NK-92 (cell line): ENCODE data around the gene B4GALT6.

Source experiments
- DNase-seq: peaks from one replicate; lab custom pipeline; 2025; ENCODE audit not compliant: unreplicated experiment; lab: John Stamatoyannopoulos, UW

B4GALT6 gene

GRCh38 chr18:31636387-31636786, 48.0 kb downstream of the B4GALT6 start:
- DNase-seq: no peak

DNA sequence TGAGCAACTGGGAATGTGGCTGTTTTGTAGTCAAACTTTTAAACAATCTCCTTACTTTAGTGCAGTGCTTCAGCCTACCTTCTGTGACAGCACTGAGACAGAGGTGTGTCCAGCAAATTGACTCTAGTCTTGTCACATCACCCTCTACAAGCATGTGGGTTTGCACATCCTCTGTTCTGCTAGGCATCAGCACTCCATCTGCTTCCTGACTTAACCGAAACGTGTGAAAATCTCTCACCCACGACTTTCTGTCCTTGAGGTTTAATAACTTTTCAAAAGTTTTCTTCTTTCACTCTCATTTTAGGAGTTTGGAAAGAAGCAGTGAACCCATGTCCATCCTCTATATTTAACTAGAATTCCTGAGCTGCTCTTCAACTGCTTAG, 50.1 kb downstream of the B4GALT6 start:
- DNase-seq: no peak

DNA sequence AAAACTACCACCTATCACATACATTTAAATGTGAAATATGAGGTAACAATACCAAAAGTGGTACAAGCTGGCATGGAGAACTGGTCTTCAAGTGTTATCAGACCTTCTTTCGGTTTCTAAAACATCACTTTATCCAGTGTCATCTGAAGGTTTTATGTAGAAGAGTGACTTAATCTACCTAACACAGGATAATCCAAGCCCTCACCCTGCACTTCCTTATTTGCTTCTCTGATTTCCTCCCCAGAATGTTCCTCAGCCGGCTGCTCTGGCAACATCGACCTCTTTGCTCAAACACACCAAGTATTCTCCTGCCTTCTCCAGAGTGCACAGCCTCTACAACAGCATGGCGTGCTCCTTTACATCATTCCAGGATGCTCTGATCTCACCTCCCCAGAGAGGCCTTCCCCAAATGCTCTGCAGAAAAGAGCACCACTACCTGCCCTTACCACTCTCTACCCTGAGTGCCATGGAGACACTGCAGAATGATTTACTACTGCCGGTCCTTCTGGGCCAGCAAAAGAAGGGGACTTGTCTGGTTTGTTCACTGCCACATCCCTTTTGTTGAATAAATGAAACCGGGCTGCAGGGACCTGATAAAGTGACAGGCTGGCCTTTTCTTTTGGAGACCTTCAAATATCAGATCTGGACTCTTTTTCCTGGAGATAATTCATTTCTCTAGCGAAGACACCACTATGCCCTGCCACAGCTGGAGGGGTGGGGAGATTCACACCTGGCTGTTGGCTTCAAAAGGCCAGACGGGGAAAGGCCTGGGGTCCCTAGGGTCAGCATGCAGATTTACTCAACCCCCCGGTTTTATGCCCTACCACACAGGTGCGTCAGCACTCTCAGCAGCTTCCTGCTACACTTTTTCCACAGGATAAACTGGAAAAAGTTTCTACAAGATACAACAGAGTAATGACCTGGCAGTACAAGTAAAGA, 50.7 kb downstream of the B4GALT6 start:
- DNase-seq: no peak

DNA sequence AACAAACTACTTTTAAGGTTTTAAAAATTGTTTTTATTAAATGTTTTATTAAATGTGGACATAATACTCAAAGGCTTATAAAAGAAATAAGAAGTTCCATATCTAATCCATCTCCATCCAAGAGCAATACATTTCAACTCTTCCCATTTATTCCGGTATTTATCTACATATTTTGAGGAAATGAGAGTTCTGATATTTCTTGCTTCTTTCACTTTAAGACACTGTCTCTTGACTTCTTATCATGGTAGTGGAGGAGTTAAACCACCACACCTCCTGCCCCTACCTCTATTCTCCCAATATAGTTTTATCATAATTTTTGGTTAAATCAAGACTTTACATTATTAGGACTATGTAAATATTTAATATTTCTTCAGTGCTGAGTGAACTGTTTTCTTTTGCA, 52.0 kb downstream of the B4GALT6 start:
- no peak for DNase-seq

- DNase-seq: no peak
Observed at GRCh38 chr18:31631526-31631925, 52.9 kb downstream of the B4GALT6 start.

GRCh38 chr18:31630549-31630948, 53.8 kb downstream of the B4GALT6 start:
- DNase-seq: no peak

GRCh38 chr18:31626409-31626808, 58.0 kb downstream of the B4GALT6 start:
- no peak for DNase-seq

GRCh38 chr18:31624892-31625640, 59.3 kb downstream of the B4GALT6 start:
- no peak for DNase-seq

- DNase-seq: no peak
Observed at GRCh38 chr18:31619291-31619690, 65.1 kb downstream of the B4GALT6 start.

- DNase-seq: no peak
Observed at GRCh38 chr18:31618801-31619200, 65.6 kb downstream of the B4GALT6 start.

GRCh38 chr18:31617031-31617717, 67.2 kb downstream of the B4GALT6 start:
- DNase-seq: no peak

GRCh38 chr18:31616586-31616985, 67.8 kb downstream of the B4GALT6 start:
- no peak for DNase-seq

DNA sequence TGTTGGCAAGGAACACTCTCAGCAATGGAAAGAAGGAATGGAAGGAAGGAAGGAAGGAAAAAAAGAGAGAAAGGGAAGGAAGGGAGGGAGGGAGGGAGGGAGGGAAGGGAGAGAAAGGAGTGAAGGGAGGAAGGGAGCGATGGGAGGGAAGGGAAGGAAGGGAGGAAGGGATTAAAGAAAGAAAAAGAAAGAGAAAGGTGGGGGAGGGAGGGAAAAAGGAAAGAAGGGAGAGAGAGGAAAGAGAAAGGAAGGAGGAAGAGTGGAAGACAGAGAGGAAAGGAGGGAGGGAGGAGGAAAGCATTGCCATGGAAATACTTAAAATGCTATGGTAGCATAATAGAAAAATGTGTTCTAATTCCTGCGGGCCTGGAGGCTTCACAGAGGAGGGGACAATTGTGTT, 70.3 kb downstream of the B4GALT6 start:
- DNase-seq: no peak

DNA sequence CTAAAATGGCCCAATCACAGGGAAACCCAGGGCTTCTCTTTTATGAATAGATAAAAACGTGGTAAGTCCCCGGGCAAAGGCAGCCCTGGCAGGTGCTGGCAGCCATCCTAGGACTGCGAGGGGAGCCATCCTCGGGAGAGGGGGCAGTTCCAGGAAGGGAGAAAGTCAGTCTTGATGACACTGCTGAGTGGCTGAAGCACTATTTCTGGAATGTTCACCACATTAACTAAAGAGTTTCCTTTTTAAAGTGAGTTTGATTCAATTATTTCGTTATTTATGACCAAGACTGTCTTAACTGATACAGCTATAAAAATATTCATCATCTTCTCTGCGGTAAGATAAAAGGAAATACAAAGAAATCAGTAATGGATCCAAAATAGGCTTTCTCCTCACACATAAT, 72.3 kb downstream of the B4GALT6 start:
- DNase-seq: no peak

- DNase-seq: no peak
Observed at GRCh38 chr18:31611511-31611910, 72.9 kb downstream of the B4GALT6 start.

- no peak for DNase-seq
Observed at GRCh38 chr18:31610286-31611205, 73.8 kb downstream of the B4GALT6 start.

- no peak for DNase-seq
Observed at GRCh38 chr18:31609886-31610285, 74.5 kb downstream of the B4GALT6 start.

DNA sequence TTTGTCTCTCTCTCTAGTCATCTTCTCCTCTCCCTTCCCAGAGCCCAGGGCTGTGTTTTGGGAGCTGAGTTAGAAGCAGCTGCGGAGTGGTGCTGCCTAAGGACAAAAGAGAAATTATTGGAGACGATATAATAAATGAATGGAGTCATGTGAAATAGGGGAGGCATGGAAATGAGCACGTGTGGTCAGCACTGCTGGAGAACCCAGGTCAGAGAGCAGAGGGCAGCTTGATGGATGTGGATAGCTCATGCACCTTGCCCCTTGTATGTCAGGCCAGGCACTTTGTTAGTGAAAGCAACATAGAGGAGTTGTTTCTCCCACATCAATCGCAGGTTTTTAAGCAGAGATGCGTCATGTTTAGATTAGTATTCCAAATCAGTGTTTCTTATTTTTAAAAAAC, 77.0 kb downstream of the B4GALT6 start:
- DNase-seq: no peak

DNA sequence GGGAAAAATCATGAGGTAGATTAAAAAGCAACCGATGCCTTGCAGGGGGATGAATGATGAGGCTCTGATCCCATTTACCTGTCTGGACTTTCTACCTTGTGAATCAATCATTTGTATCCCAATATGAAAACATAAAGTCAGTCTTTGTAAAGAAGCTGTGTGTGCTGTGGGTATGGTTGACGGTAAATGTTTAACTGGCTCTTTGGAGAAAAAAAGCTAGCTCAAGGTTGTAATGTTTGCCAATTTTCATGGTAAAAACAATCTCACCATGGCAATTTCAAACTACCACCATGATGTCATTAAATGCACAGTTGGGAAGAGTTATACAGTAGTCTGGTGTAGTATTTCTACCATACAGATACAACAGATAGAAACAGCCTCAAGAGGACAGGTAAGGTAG, 78.1 kb downstream of the B4GALT6 start:
- DNase-seq: no peak

- DNase-seq: no peak
Observed at GRCh38 chr18:31603315-31603714, 81.1 kb downstream of the B4GALT6 start.
